Body of pancreas (tissue), 4 donors: ENCODE measurements around the gene PCGF5. TPM values are rescaled to one million over a fixed set of nuclear protein-coding genes. Genes with fewer than 3 reads are reported as not detected.

ENCODE experiments used
- ATAC-seq: fragments of 150-250 bp; one replicate; pipeline ENCODE4 v1.9.1; 2016
- DNase-seq, 4 donors: peaks; one replicate each; pipeline ENCODE4 v3.0.0-alpha.2; 2019
- H3K27ac ChIP-seq, 4 donors: fragments of 200-600 bp; sonication (generic); 1 replicate in 3 of 4; 2 replicates in 1 of 4; pipeline versions ENCODE4 v1.5.1 to v1.6.1; 2016 to 2019; ENCODE audit warnings: mild to moderate bottlenecking in 1 of 4, mixed read lengths in 1 of 4, moderate library complexity in 1 of 4
- H3K27me3 ChIP-seq, 2 donors: fragments of 200-600 bp; sonication (generic); one replicate each; pipeline ENCODE4 v1.6.0; 2016; ENCODE audit warnings: mild to moderate bottlenecking in 1 of 2
- H3K36me3 ChIP-seq, 2 donors: fragments of 200-600 bp; sonication (generic); replicated peaks in 1 of 2; 2 replicates each; pipeline ENCODE4 v1.5.1; 2016; ENCODE audit warnings: low read depth in 2 of 2; ENCODE audit not compliant: insufficient read depth in 1 of 2
- H3K4me1 ChIP-seq: fragments of 200-600 bp; sonication (generic); one replicate; pipeline ENCODE4 v1.6.0; 2016
- H3K4me3 ChIP-seq, 2 donors: fragments of 200-600 bp; sonication (generic); 1 replicate in 1 of 2; 2 replicates in 1 of 2; pipeline ENCODE4 v1.5.1; 2016 to 2019
- H3K9me3 ChIP-seq, 3 donors: fragments of 200-600 bp; sonication (generic); 1 replicate in 2 of 3; 2 replicates in 1 of 3; pipeline ENCODE4 v1.5.1; 2016
- POLR2A ChIP-seq, 3 donors: fragments of 450-650 bp; IDR thresholded peaks; one replicate each; pipeline ENCODE4 v1.6.1; 2016; ENCODE audit warnings: antibody characterized with exemption in 3 of 3, mild to moderate bottlenecking in 2 of 3
- WGBS, 2 donors: methylation state at CpG; one replicate each; pipeline ENCODE4 v1.1.5; 2017; 5-methylcytosine and 5-hydroxymethylcytosine counted together
- intact Hi-C: fragments of 100-400 bp; cut with DNase I; formaldehyde crosslinking; loops from one replicate; pipeline ENCODE4 v1.15.1; 2023
- total RNA-seq, 2 donors: library from RNA; depleted of rRNA; stranded (reverse); fragments of >200 nt; gene quantifications; one replicate each; pipeline ENCODE4 v1.1.0, GENCODE V29; 2016
- TF ChIP-seq, protein P1 (sequence below), 7 experiments: fragments of 450-650 bp in 4 of 7; fragments of 200-600 bp in 3 of 7; sonication (generic) in 3 of 7; IDR thresholded peaks; one replicate each; pipeline ENCODE4 v1.5.1; 2016 to 2019; ENCODE audit warnings: antibody characterized with exemption in 7 of 7

PCGF5 gene
- total RNA-seq, 2 donors from 2014 or later, result 25.7 to 33.3 TPM

DNA sequence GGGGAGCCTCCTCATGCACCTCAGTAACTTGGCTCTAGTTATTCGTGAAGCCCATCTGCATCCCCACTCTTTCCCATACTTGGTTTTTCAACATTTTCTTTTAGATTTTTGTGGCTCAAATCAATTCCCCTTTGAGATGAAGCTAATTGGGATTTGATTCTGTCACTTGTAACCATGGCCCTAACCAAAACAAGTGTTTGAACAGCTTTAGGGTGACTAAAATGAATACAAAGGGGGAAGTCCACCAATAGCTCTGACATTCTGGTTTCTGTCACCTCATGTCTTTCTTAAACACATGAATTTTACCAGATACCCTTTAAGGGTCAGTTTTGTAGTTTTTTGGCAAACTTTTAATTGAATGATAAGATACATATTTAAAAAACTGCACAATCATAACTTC lies 87.0 kb downstream of the PCGF5 start:
- Histone ChIP-seq H3K4me1 (no peaks in the 10 kb centered on the region), H3K27ac (no peak overlapping the region), H3K4me3 (no peak overlapping the region), H3K27me3 (no peaks in the 10 kb centered on the region), H3K9me3 (no peaks in the 10 kb centered on the region), H3K36me3 (no peaks in the 10 kb centered on the region)
- DNase-seq (no peak), ATAC-seq (no peak)
- intact Hi-C loops, result no loop called here
- 79 to 93% methylated on average over 1 of the region's 1 CpG for WGBS, 2 donors
- no peak for TF ChIP-seq POLR2A (IDR thresholded peaks at IDR 0.05)
- TF ChIP-seq, protein P1, sequence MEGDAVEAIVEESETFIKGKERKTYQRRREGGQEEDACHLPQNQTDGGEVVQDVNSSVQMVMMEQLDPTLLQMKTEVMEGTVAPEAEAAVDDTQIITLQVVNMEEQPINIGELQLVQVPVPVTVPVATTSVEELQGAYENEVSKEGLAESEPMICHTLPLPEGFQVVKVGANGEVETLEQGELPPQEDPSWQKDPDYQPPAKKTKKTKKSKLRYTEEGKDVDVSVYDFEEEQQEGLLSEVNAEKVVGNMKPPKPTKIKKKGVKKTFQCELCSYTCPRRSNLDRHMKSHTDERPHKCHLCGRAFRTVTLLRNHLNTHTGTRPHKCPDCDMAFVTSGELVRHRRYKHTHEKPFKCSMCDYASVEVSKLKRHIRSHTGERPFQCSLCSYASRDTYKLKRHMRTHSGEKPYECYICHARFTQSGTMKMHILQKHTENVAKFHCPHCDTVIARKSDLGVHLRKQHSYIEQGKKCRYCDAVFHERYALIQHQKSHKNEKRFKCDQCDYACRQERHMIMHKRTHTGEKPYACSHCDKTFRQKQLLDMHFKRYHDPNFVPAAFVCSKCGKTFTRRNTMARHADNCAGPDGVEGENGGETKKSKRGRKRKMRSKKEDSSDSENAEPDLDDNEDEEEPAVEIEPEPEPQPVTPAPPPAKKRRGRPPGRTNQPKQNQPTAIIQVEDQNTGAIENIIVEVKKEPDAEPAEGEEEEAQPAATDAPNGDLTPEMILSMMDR (IDR thresholded peaks at IDR 0.05), result no peak

DNA sequence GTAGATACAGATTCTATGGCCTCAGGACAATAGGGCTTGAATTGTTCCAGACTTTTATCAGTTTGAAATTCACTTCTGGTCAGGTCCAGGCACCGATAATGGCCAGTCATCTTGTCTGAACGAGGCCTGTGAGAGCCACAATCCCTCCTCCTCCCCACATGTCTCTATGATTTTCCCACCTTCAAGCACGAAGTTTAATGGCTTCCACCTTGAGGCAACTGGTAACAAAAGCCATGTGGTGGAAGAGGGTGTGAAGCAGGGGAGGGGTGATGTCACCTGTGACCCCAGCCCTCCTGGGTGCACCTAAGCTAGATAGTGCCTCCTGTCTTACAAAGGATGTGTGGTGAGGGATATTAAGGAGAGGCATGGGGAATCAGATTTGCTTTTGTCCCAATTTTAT lies 89.2 kb downstream of the PCGF5 start:
- H3K27me3 ChIP-seq, result no peaks in the 10 kb centered on the region
- TF ChIP-seq, protein P1 (IDR thresholded peaks at IDR 0.05), result no peak
- no peak for TF ChIP-seq POLR2A (IDR thresholded peaks at IDR 0.05)
- DNase-seq (no peak), ATAC-seq (no peak)
- H3K4me3 ChIP-seq, result no peak overlapping the region
- intact Hi-C loops, result no loop called here
- H3K36me3 ChIP-seq, result no peaks in the 10 kb centered on the region
- 84 to 93% methylated on average over 3 of the region's 3 CpGs for WGBS, 2 donors
- H3K4me1 ChIP-seq, result no peaks in the 10 kb centered on the region
- H3K9me3 ChIP-seq, result no peaks in the 10 kb centered on the region
- H3K27ac ChIP-seq, result no peak overlapping the region

DNA sequence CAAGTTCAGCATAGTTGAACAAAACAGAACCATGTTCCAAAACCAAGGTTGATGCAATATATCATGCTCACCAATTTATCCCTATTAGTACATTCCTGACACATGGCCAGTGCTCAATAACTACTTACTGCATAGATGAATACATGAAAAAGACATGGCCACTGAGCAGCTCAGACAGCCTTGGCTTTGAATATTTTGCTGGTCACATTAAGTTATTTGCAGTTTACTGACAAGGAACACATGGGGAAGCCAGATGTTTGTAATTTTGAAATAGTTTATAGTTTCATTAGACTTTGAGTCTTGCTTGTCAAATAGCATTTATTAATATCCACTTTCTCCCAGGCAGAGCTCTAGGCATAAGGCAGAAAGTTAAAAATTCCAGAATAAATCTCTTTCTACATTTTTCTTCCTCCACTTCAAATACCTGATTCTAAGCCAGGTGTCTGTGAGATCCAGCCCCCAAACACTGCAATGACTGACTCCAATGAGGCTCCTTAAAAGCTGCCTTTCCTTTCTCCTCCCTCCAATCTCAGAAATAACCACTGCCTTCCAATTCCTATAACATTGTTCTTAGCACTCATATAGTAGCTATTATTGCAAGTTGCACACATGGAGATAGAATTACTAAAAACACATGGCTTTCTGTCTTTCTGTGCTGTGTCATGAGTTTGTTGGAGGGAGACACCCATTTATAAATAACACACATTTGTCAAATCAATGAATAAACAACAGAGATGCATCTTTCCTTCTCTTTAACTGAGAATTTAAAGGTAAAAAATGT lies 91.3 kb downstream of the PCGF5 start:
- no peak for TF ChIP-seq POLR2A (IDR thresholded peaks at IDR 0.05)
- TF ChIP-seq, protein P1 (IDR thresholded peaks at IDR 0.05), result no peak
- intact Hi-C loops, result no loop called here
- Histone ChIP-seq H3K36me3 (no peaks in the 10 kb centered on the region), H3K9me3 (no peaks in the 10 kb centered on the region), H3K27ac (no peak overlapping the region), H3K27me3 (no peaks in the 10 kb centered on the region), H3K4me3 (no peak overlapping the region), H3K4me1 (no peaks in the 10 kb centered on the region)
- ATAC-seq (no peak), DNase-seq (no peak)

DNA sequence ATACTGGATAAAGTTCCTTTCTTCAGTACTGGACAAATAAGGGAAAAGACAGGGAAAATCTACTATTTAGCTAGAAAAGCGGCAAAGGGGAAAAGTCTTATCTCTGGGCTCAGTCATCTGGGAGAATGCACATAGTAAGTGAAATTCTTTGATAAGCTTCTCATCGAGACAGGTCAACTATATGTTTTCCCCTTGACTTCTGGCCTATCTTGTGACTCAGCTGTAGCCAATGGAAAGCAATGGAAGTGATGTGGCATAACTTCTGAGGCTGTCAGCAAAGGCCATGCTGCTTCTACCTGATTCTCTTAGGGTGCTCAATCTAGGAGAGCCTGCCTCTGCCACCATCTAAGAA lies 91.9 kb downstream of the PCGF5 start:
- intact Hi-C loops, result no loop called here
- ATAC-seq (no peak), DNase-seq (no peak)
- Histone ChIP-seq H3K4me3 (no peak overlapping the region), H3K4me1 (no peaks in the 10 kb centered on the region), H3K27me3 (no peaks in the 10 kb centered on the region), H3K36me3 (no peaks in the 10 kb centered on the region), H3K27ac (no peak overlapping the region), H3K9me3 (no peaks in the 10 kb centered on the region)
- TF ChIP-seq POLR2A (IDR thresholded peaks at IDR 0.05), result no peak
- TF ChIP-seq, protein P1 (IDR thresholded peaks at IDR 0.05), result no peak
- 62 to 76% methylated on average over 2 of the region's 2 CpGs for WGBS, 2 donors
